ENCODE data around the gene ARHGAP9. TPM values are rescaled to one million over a fixed set of nuclear protein-coding genes. Genes with fewer than 3 reads are reported as not detected.

Gene ARHGAP9
- total RNA-seq, 4 donors from 2014 or later = 16.6 to 50.1 (median 24.7) TPM

DNA sequence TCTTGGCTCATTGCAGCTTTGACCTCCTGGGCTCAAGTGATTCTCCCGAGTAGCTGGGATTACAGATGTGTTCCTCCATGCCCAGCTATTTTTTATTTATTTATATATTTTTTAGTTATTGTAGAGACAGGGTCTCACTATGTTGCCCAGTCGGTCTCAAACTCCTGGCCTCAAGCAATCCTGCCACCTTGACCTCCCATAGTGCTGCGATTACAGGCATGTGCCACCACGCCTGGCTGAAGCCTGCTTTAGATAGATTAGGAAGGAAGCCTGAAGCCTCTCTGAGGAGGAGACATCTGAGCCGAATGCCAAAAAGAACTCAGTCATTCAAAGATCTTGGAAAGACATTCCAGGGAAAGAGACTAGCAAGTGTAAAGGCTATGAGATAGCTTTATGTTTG lies 34.9 kb downstream of the ARHGAP9 start:
- TF ChIP-seq, protein P1, sequence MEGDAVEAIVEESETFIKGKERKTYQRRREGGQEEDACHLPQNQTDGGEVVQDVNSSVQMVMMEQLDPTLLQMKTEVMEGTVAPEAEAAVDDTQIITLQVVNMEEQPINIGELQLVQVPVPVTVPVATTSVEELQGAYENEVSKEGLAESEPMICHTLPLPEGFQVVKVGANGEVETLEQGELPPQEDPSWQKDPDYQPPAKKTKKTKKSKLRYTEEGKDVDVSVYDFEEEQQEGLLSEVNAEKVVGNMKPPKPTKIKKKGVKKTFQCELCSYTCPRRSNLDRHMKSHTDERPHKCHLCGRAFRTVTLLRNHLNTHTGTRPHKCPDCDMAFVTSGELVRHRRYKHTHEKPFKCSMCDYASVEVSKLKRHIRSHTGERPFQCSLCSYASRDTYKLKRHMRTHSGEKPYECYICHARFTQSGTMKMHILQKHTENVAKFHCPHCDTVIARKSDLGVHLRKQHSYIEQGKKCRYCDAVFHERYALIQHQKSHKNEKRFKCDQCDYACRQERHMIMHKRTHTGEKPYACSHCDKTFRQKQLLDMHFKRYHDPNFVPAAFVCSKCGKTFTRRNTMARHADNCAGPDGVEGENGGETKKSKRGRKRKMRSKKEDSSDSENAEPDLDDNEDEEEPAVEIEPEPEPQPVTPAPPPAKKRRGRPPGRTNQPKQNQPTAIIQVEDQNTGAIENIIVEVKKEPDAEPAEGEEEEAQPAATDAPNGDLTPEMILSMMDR (IDR thresholded peaks at IDR 0.05; ENCODE audit: low read depth) = no peak

DNA sequence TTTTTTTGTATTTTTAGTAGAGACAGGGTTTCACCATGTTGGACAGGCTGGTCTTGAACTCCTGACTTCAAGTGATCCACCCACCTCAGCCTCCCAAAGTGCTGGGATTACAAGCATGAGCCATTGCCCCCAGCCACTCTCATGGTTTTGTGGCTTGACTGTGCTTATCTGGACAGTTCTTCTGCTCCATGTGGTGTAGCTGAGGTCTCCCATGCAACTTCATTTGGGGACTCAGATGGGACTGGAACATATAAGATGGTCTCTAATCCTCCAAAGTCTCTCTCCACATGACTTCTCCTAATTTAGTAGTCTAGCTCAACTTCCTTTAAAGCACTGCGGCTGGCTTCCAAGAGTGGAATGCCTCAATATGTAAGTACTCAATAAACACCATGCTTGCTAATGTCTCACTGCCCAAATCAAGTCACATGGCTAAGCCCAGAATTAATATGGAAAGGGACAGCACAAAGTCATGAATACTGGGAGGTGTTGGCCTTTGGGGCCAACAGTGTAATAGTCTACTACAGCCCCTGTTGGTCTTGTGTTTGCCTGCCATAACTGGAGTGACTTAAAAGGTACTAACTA lies 37.7 kb downstream of the ARHGAP9 start:
- TF ChIP-seq, protein P1 (IDR thresholded peaks at IDR 0.05; ENCODE audit: low read depth) = no peak

DNA sequence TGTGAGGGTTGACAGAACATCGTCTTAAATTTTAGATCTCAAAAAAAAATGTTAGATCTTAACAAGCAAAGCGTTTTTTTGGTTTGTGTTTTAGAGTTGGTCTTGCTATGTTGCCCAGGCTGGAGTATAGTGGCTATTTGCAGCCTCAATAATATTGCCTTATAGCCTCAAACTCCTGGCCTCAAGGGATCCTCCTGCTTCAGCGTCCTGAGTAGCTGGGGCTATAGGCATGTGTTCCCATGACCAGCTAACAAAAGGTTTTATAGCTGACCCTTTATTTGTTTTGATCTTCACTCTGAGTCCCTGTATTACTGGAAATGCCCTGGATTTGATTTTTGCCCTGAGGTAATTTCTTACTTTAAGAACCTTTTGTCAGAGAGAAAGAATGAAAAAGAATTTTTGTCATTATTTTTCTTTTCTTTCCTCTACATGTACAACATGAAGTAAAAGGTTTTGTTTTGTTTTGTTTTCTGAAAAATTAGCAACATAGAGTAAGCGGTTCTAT lies 39.9 kb downstream of the ARHGAP9 start:
- TF ChIP-seq, protein P1 (IDR thresholded peaks at IDR 0.05; ENCODE audit: low read depth) = no peak

DNA sequence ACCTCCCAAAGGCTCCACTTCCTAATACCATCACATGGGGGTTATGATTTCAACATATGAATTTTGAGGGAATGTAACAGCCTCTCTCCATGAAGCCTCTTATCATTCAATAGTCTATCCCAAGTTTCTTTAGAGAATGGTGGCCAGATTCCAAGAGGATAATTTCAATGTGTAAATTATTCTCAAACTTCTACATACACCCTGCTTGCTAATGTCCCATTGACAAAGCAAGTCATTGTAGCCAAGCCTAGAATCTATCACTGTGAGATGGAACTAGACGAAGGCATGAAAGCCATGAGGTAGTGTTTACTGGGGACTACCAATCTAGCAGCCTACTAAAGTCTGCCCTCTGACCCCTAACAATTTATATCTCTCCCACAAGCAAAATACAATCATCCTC lies 41.3 kb downstream of the ARHGAP9 start:
- TF ChIP-seq, protein P1 (IDR thresholded peaks at IDR 0.05; ENCODE audit: low read depth) = no peak

DNA sequence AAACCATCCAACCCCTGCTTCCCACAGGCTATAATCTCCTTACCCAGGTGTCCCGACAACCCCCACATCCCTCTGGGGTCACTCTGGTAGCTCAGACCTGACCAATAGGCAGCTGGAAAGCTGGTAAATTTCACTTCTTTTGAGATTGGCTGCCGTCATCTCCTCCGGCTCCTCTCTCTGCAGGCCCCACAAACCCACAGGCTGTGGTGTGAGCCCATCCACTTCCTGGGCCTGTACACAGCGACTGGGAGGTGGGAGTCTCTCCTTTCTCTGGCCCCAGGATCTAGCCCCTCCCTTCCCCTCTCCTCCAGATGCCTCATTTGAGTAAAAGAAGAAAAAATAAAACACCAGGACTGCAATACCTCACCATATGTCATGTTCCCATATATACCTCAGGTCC lies 44.4 kb downstream of the ARHGAP9 start:
- TF ChIP-seq, protein P1 (IDR thresholded peaks at IDR 0.05; ENCODE audit: low read depth) = no peak

DNA sequence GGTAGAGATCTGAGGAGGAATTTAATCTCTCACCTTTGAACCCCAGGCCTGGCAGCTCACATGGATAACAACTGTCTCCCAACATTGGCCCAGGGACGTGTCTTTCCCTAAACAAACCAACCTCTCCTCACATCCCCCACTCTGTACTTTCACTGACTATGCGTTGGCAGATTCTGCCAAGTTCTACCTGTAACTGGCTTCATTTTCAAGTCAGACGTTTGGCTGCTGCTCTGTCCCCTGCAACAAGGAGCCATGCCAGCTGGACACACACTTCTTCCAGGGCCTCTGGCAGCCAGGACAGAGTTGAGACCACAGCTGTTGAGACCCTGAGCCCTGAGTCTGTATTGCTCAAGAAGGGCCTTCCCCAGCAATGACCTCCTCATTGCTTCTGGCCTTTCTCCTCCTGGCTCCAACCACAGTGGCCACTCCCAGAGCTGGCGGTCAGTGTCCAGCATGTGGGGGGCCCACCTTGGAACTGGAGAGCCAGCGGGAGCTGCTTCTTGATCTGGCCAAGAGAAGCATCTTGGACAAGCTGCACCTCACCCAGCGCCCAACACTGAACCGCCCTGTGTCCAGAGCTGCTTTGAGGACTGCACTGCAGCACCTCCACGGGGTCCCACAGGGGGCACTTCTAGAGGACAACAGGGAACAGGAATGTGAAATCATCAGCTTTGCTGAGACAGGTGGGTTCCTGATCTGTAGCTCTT lies 45.0 kb downstream of the ARHGAP9 start, which contains the start of gene INHBC:
TSS of gene INHBC (plus strand) at position 268 of the 707 bp plus-strand sequence. CDS start at position 371, 103 bp downstream.
- TF ChIP-seq, protein P1 (IDR thresholded peaks at IDR 0.05; ENCODE audit: low read depth) = no peak

DNA sequence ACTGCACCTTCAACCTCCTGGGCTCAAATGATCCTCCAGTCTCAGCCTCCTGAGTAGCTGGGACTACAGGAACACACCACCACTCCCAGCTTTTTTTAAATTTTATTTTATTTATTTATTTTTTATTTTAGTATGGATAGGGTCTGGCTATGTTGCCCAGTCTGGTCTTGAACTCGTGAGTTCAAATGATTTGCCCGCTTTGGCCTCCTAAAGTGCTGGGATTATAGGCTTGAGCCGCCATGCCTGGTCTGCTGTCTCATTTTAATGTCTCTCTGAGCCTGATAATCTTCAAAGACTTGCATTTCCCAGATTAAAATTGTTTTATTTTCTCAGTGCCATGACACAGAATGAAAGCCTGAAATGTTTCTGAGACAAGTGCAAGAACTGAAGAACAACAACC lies 46.3 kb downstream of the ARHGAP9 start:
- TF ChIP-seq, protein P1 (IDR thresholded peaks at IDR 0.05; ENCODE audit: low read depth) = no peak
